Endothelial cell of umbilical vein (primary cell): Measurements from ENCODE around the gene SLCO3A1. TPM values are rescaled to one million over a fixed set of nuclear protein-coding genes. Genes with fewer than 3 reads are reported as not detected.

Experiments
- BruUV-seq: library from RNA; stranded (reverse); fragments of 400-500 nt; replicated peaks from 2 replicates; lab custom pipeline; 2021; lab: Mats Ljungman, UMichigan
- CTCF ChIA-PET: fragments of 300-600, 350-600 bp; sonication (Branson Sonifier 250); formaldehyde crosslinking; loops from one replicate; lab custom pipeline; 2021; ENCODE audit warnings: antibody characterized with exemption, inconsistent platforms; lab: Charles Lee
- POLR2A ChIA-PET: fragments of 300-600, 350-600 bp; sonication (Branson Sonifier 250); formaldehyde crosslinking; loops from one replicate; lab custom pipeline; 2021; ENCODE audit warnings: antibody characterized with exemption, inconsistent platforms; lab: Charles Lee
- DNase-seq: peaks from one replicate; pipeline ENCODE4 v3.0.0-alpha.2; 2011; ENCODE audit warnings: low read depth, low spot score
- FAIRE-seq: peaks from 2 replicates; lab custom pipeline; 2011; peaks lifted over from hg19 to GRCh38; lab: Jason Lieb, UNC
- H2AFZ ChIP-seq: 2 replicates; pipeline ENCODE4 v1.6.0; 2012; ENCODE audit warnings: low read depth, low read length, control low read depth, inconsistent platforms
- H3K27ac ChIP-seq: 2 replicates; pipeline ENCODE4 v1.5.1; 2011; ENCODE audit warnings: low read depth, mild to moderate bottlenecking, control low read depth, low read length, moderate library complexity; ENCODE audit not compliant: insufficient read depth
- H3K27me3 ChIP-seq, 2 experiments: 2 replicates each; pipeline versions ENCODE4 v1.6.0 to v1.6.1; 2011; ENCODE audit warnings: low read length in 2 of 2, mixed read lengths in 1 of 2; ENCODE audit not compliant: control insufficient read depth in 2 of 2, insufficient read depth in 2 of 2
- H3K36me3 ChIP-seq, 2 experiments: 2 replicates in 1 of 2; 3 replicates in 1 of 2; pipeline ENCODE4 v1.5.1; 2011; ENCODE audit warnings: low read length in 2 of 2, mild to moderate bottlenecking in 1 of 2, moderate library complexity in 1 of 2; ENCODE audit not compliant: control insufficient read depth in 2 of 2, insufficient read depth in 2 of 2; ENCODE audit errors: extremely low read depth in 1 of 2
- H3K4me1 ChIP-seq: 3 replicates; pipeline ENCODE4 v1.5.1; 2011; ENCODE audit warnings: mild to moderate bottlenecking, low read length; ENCODE audit not compliant: control insufficient read depth, insufficient read depth; ENCODE audit errors: extremely low read depth
- H3K4me2 ChIP-seq: 2 replicates; pipeline ENCODE4 v1.6.1; 2011; ENCODE audit warnings: low read length, control low read depth, mixed read lengths; ENCODE audit not compliant: insufficient read depth
- H3K4me3 ChIP-seq, 3 experiments: fragments of 200-600 bp in 1 of 3; sonication (generic), shearing (Covaris generic) in 1 of 3; replicated peaks in 1 of 3; 2 replicates each; pipeline ENCODE4 v1.5.1; 2011 to 2016; ENCODE audit warnings: control low read depth in 3 of 3, low read length in 3 of 3, mild to moderate bottlenecking in 2 of 3, inconsistent platforms in 1 of 3, low read depth in 1 of 3, moderate library complexity in 1 of 3; ENCODE audit not compliant: insufficient read depth in 1 of 3
- H3K79me2 ChIP-seq: 2 replicates; pipeline ENCODE4 v1.6.0; 2012; ENCODE audit warnings: low read length, inconsistent platforms; ENCODE audit not compliant: control insufficient read depth, insufficient read depth
- H3K9ac ChIP-seq: replicated peaks from 2 replicates; pipeline ENCODE3; 2011; ENCODE audit warnings: low read length, control low read depth; ENCODE audit not compliant: insufficient read depth; ENCODE audit errors: extremely low read depth
- H3K9me1 ChIP-seq: replicated peaks from 3 replicates; pipeline ENCODE4 v1.6.0; 2011; ENCODE audit warnings: mild to moderate bottlenecking, low read length; ENCODE audit not compliant: control insufficient read depth, insufficient read depth; ENCODE audit errors: extremely low read depth
- H3K9me3 ChIP-seq: replicated peaks from 2 replicates; pipeline ENCODE4 v1.5.1; 2012; ENCODE audit warnings: low read length, inconsistent platforms; ENCODE audit not compliant: control insufficient read depth, insufficient read depth
- H4K20me1 ChIP-seq: replicated peaks from 2 replicates; pipeline ENCODE3; 2011; ENCODE audit warnings: mild to moderate bottlenecking, low read length; ENCODE audit not compliant: control insufficient read depth, insufficient read depth; ENCODE audit errors: extremely low read depth
- CTCF ChIP-seq, 2 donors: IDR thresholded peaks; 1 replicate in 1 of 2; 2 replicates in 1 of 2; pipeline ENCODE4 v1.5.1; 2011; ENCODE audit warnings: low read length in 2 of 2, mild to moderate bottlenecking in 2 of 2, moderate library complexity in 2 of 2, control low read depth in 1 of 2, inconsistent platforms in 1 of 2, low read depth in 1 of 2; ENCODE audit not compliant: insufficient read depth in 1 of 2; ENCODE audit errors: extremely low read depth in 1 of 2
- EZH2 ChIP-seq: IDR thresholded peaks from 2 replicates; pipeline ENCODE4 v1.6.1; 2012; ENCODE audit warnings: borderline replicate concordance, low read depth, mild to moderate bottlenecking, moderate library complexity, low read length, inconsistent platforms; ENCODE audit not compliant: severe bottlenecking
- FOS ChIP-seq: IDR thresholded peaks from 2 replicates; pipeline ENCODE4 v1.6.1; 2011; ENCODE audit warnings: mild to moderate bottlenecking, low read length, moderate library complexity, borderline replicate concordance; ENCODE audit not compliant: insufficient read depth
- GATA2 ChIP-seq: IDR thresholded peaks from 2 replicates; pipeline ENCODE4 v1.7.0; 2011; ENCODE audit warnings: low read depth, mild to moderate bottlenecking, moderate library complexity, mixed read lengths, low read length; ENCODE audit not compliant: insufficient read length, insufficient read depth
- JUN ChIP-seq: IDR thresholded peaks from 2 replicates; pipeline ENCODE4 v1.6.1; 2011; ENCODE audit warnings: borderline replicate concordance, low read depth; ENCODE audit not compliant: insufficient read length, insufficient read depth
- MAX ChIP-seq: IDR thresholded peaks from 2 replicates; pipeline ENCODE4 v1.6.1; 2011; ENCODE audit not compliant: insufficient read depth, insufficient read length
- MYC ChIP-seq: IDR thresholded peaks from one replicate; pipeline ENCODE4 v1.6.1; 2011; ENCODE audit warnings: mild to moderate bottlenecking, low read depth, low read length
- POLR2A ChIP-seq: IDR thresholded peaks from 2 replicates; pipeline ENCODE4 v1.6.1; 2012; ENCODE audit warnings: low read depth, mild to moderate bottlenecking, control low read depth, low read length
- POLR2AphosphoS5 ChIP-seq: IDR thresholded peaks from 2 replicates; pipeline ENCODE4 v1.6.1; 2012; ENCODE audit warnings: low read depth, mild to moderate bottlenecking, control low read depth, low read length, moderate library complexity; ENCODE audit not compliant: insufficient read depth
- dilution Hi-C: fragments of 300-500 bp; cut with MboI; formaldehyde crosslinking; loops from one replicate; pipeline ENCODE4 v1.15.0; 2019; ENCODE audit warnings: low sequenced_read_pairs; ENCODE audit not compliant: extremely low pct_ligation_motif_present
- intact Hi-C: fragments of 100-400 bp; cut with micrococcal nuclease; formaldehyde crosslinking; loops from one replicate; pipeline ENCODE4 v1.10.0; 2022
- polyA plus RNA-seq, 4 experiments: library from polyadenylated mRNA; depleted of rRNA in 3 of 4; stranded (reverse) in 3 of 4; unstranded in 1 of 4; fragments of >200 nt; gene quantifications; 2 replicates each; pipeline versions ENCODE4 v1.2.1 to v1.2.3, GENCODE V29; 2011 to 2012; ENCODE audit warnings: missing spikeins in 1 of 4
- total RNA-seq: library from RNA; stranded (reverse); gene quantifications from 2 replicates; pipeline ENCODE4 v1.2.3, GENCODE V29; 2021

SLCO3A1 gene
- total and polyA plus RNA-seq, 2 donors (not counting 3 experiments of a cell fraction or from before 2014, with no cell fraction given): 0.88 to 0.92 TPM

- intact Hi-C loops (no loop called here), dilution Hi-C loops (no loop called here)
- H3K4me3 ChIP-seq: no peak overlapping the region
- no peaks in the 10 kb centered on the region for H3K9me3 ChIP-seq
- H3K9me1 ChIP-seq: no peaks in the 10 kb centered on the region
- H3K4me2 ChIP-seq: no peak overlapping the region
- FAIRE-seq: no peak
- H3K27ac ChIP-seq: no peak overlapping the region
- ChIA-PET POLR2A (no interaction called here), CTCF (interaction anchor here (0.6 kb wide), 1 partner anchor 632 kb away, joined by 4 read pairs; no protein-coding TSS in a partner anchor)
- no peak overlapping the region for H3K9ac ChIP-seq
- DNase-seq: no peak
- no peaks in the 10 kb centered on the region for H4K20me1 ChIP-seq
- no peaks in the 10 kb centered on the region for H3K4me1 ChIP-seq
- H3K27me3 ChIP-seq: no peaks in the 10 kb centered on the region
- no TSS peak for BruUV-seq
- H3K79me2 ChIP-seq: no peaks in the 10 kb centered on the region
- no peaks in the 10 kb centered on the region for H3K36me3 ChIP-seq
- H2AFZ ChIP-seq: no peak overlapping the region
- TF ChIP-seq GATA2 (no peak), JUN (no peak), FOS (no peak), POLR2AphosphoS5 (no peak), MAX (no peak), EZH2 (no peak), POLR2A (no peak), MYC (no peak), CTCF (IDR thresholded peaks at IDR 0.05; ENCODE audit: extremely low read depth in 1 of 2, insufficient read depth in 1 of 2, low read depth in 1 of 2, low read length in 2 of 2) (no peak)
These were observed 277.4 kb downstream of the SLCO3A1 start for GRCh38 chr15:92130906-92131305.
